GM21367 (cell line): ENCODE data around the gene ZNF668.
"Not testable (repeated sequence)": the region's sequence is repeated elsewhere in the genome, so short reads cannot be mapped to it uniquely, and the experiment has no call there.

ENCODE experiments used
- ATAC-seq: cut with Tn5 transposase; IDR thresholded peaks from one replicate; pipeline ENCODE4 v1.9.1; 2021; ENCODE audit not compliant: unreplicated experiment

The ZNF668 gene

GRCh38 chr16:31016018-31016417 is 58.0 kb downstream of the ZNF668 start:
- no peak for ATAC-seq

GRCh38 chr16:31013292-31013691 is 60.7 kb downstream of the ZNF668 start:
- not testable (repeated sequence) for ATAC-seq

- ATAC-seq = not testable (repeated sequence)
These were observed 62.2 kb downstream of the ZNF668 start for GRCh38 chr16:31011815-31012214.
